Prostate gland (tissue), 2 donors: ENCODE results near the gene RARA.

ENCODE experiments used
- POLR2A ChIP-seq: fragments of 450-650 bp; IDR thresholded peaks from one replicate; pipeline ENCODE4 v1.6.1; 2016; ENCODE audit warnings: antibody characterized with exemption, mild to moderate bottlenecking
- POLR2AphosphoS5 ChIP-seq: sonication (generic); formaldehyde crosslinking; IDR thresholded peaks from one replicate; pipeline ENCODE4 v1.6.1; 2017; ENCODE audit warnings: antibody characterized with exemption
- TF ChIP-seq, protein P1 (sequence below), 4 experiments: fragments of 200-600 bp in 2 of 4; fragments of 450-650 bp in 2 of 4; sonication (generic) in 2 of 4; IDR thresholded peaks; 1 replicate in 3 of 4; 2 replicates in 1 of 4; pipeline ENCODE4 v1.5.1; 2016 to 2019; ENCODE audit warnings: antibody characterized with exemption in 4 of 4, mild to moderate bottlenecking in 2 of 4, moderate library complexity in 2 of 4

DNA sequence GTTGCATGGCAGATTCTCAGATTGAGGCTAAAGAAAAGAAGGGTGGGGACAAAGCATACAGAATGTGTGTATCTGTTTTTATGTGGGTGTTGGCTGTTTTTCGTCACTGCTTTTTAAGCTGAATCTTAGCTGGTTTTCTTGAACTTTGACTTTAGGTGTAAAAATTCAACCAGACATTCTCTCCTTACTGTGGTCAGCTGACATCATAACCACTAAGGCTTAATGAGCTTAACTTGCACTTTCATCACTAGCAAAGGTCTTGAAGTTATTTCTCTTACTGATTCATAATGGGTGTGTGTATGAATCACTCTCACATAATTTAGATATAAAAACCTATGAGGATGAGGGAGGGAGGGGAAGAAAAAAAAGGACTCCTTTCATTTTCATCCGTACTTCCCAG lies 25.3 kb upstream of the RARA start:
- TF ChIP-seq POLR2AphosphoS5, result no peak
- TF ChIP-seq, protein P1, sequence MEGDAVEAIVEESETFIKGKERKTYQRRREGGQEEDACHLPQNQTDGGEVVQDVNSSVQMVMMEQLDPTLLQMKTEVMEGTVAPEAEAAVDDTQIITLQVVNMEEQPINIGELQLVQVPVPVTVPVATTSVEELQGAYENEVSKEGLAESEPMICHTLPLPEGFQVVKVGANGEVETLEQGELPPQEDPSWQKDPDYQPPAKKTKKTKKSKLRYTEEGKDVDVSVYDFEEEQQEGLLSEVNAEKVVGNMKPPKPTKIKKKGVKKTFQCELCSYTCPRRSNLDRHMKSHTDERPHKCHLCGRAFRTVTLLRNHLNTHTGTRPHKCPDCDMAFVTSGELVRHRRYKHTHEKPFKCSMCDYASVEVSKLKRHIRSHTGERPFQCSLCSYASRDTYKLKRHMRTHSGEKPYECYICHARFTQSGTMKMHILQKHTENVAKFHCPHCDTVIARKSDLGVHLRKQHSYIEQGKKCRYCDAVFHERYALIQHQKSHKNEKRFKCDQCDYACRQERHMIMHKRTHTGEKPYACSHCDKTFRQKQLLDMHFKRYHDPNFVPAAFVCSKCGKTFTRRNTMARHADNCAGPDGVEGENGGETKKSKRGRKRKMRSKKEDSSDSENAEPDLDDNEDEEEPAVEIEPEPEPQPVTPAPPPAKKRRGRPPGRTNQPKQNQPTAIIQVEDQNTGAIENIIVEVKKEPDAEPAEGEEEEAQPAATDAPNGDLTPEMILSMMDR (IDR thresholded peaks at IDR 0.05), result no peak
- no peak for TF ChIP-seq POLR2A
